ENCODE measurements around the gene HLA-B.
"Not testable (repeated sequence)": the region's sequence is repeated elsewhere in the genome, so short reads cannot be mapped to it uniquely, and the experiment has no call there.

Gene HLA-B

GRCh38 chr6:31381666-31382065 is 24.7 kb upstream of the HLA-B start:
- no peak for DNase-seq

GRCh38 chr6:31379850-31380249 is 22.9 kb upstream of the HLA-B start:
- no peak for DNase-seq

GRCh38 chr6:31378721-31379103 is 21.7 kb upstream of the HLA-B start:
- DNase-seq: no peak

GRCh38 chr6:31378062-31378720 is 21.2 kb upstream of the HLA-B start:
- DNase-seq: no peak

GRCh38 chr6:31377029-31377428 is 20.1 kb upstream of the HLA-B start:
- no peak for DNase-seq

- DNase-seq: no peak
These were observed 18.7 kb upstream of the HLA-B start for GRCh38 chr6:31375699-31376098.

GRCh38 chr6:31374118-31374517 is 17.1 kb upstream of the HLA-B start:
- not testable (repeated sequence) for DNase-seq

- no peak for DNase-seq
These were observed 11.5 kb upstream of the HLA-B start for GRCh38 chr6:31368461-31368860.

- DNase-seq: peak; percentile 94
These were observed 9.9 kb upstream of the HLA-B start for GRCh38 chr6:31366693-31367470.

- no peak for DNase-seq
These were observed 8.9 kb upstream of the HLA-B start for GRCh38 chr6:31365864-31366263.

GRCh38 chr6:31363811-31364210 is 6.8 kb upstream of the HLA-B start:
- no peak for DNase-seq

GRCh38 chr6:31362751-31363150 is 5.8 kb upstream of the HLA-B start:
- DNase-seq: no peak

GRCh38 chr6:31359581-31359980 is 2.6 kb upstream of the HLA-B start:
- no peak for DNase-seq

- DNase-seq: no peak
These were observed 1.3 kb upstream of the HLA-B start for GRCh38 chr6:31358302-31358701.

GRCh38 chr6:31357886-31358285 is 907 bp upstream of the HLA-B start:
- peak; percentile 8 for DNase-seq

- peak; percentile 45 for DNase-seq
These were observed 598 bp downstream of the HLA-B start for GRCh38 chr6:31356216-31356945.

GRCh38 chr6:31355583-31355948 is 1.4 kb downstream of the HLA-B start:
- no peak for DNase-seq

- DNase-seq: no peak
These were observed 2.0 kb downstream of the HLA-B start for GRCh38 chr6:31354864-31355582.

GRCh38 chr6:31354158-31354863 is 2.7 kb downstream of the HLA-B start:
- no peak for DNase-seq

GRCh38 chr6:31353384-31353945 is 3.5 kb downstream of the HLA-B start:
- no peak for DNase-seq

GRCh38 chr6:31352683-31353383 is 4.1 kb downstream of the HLA-B start:
- no peak for DNase-seq

GRCh38 chr6:31352310-31352682 is 4.7 kb downstream of the HLA-B start:
- no peak for DNase-seq
